NCI-H82 treated with DMSO at 0.1 percent for 48 hours (cell line): ENCODE measurements around the gene DIAPH3.
"Not testable (repeated sequence)": the region's sequence is repeated elsewhere in the genome, so short reads cannot be mapped to it uniquely, and the experiment has no call there.

ENCODE experiments used
- DNase-seq: peaks from one replicate; lab custom pipeline; 2025; ENCODE audit not compliant: unreplicated experiment; lab: John Stamatoyannopoulos, UW

The DIAPH3 gene

DNA sequence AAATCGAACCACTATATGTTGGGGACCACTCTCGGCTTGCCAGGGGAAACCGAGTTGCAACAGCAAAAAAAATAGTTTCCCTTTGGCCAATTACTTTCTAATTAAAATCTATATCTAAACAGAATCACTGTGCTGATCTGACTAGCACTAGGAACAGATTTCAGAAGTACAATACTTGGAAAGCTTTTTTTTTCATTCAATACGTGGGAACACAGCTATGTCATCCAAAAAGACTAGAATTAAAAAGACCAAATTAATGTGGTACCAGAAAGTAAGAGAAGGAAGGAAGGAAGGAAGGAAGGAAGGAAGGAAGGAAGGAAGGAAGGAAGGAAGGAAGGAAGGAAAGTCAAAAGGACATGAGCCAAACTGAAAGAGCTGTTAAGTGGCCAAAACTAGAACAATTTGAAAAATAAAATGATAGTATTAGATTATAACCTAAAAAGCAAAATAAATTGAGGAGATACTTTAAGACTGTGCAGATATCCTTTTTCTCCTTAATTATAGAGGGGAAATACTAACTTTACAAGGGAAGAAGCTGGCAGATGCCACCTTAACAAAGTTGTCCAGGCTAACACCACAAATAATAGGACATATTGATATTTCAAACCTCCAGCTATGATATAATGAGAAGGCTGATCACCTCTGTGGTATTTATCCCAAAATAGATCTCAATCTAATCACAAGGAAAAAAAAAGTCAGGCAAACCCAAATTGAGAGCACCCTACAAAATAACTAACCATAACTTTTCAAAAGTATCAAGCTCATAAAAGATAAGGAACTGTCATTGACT, 63.9 kb downstream of the DIAPH3 start:
- DNase-seq: no peak

DNA sequence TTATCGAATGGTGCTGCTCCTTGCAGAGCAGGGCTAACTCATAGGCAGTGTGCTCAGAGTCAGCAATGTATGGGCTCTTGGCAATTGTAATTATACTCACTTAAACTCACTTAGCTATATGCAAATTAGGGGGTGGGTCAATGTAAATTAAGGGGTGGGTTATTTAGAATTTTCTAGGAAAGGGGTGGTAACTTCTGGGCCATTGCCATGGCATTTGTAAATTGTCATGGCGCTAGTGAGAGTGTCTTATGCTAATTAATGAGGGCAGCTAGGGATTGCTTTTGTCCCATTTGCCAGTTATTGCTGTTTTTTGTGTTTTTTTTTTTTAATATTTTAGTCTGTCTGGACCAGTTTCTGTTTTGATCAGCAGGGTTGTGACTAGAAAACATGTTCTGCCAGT, 68.4 kb downstream of the DIAPH3 start:
- no peak for DNase-seq

- DNase-seq: no peak
These were observed 69.2 kb downstream of the DIAPH3 start for GRCh38 chr13:60094385-60095088.

GRCh38 chr13:60093425-60094019, 70.2 kb downstream of the DIAPH3 start:
- DNase-seq: no peak

GRCh38 chr13:60091573-60091972, 72.2 kb downstream of the DIAPH3 start:
- no peak for DNase-seq

DNA sequence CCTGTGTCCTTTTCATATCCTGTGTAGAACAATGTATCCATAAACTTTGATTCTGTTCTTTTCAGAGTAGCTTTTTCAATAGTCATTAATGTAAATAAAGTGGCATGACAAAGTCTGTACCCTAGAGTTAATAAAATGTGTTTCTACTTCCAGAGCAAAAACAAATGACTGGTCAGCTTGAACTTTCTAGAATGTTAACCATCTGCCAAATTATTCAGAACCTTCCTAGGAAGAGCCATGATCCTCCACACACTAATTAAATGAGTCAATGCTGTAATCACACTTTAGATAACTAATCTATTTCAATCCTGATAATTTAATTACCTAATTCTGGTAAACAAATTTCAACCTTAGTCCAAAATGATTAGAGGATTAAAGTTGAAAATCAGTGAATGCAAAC, 73.2 kb downstream of the DIAPH3 start:
- DNase-seq: peak; percentile 31

DNA sequence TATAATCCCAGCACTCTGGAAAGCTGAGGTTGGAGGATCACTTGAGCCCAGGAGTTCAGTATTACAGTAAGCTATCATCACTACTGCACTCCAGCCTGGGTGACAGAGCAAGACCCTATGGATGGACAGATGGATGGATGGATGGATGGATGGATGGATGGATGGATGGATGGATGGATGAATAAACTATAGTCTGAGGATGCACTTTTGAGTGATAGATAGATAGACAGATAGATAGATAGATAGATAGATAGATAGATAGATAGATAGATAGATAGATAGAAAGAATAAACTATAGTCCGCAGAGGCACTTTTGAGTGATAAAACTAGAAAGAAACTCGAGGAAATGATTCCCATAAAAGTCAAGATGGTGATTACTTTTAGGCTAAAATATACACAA, 79.9 kb downstream of the DIAPH3 start:
- DNase-seq: not testable (repeated sequence)

DNA sequence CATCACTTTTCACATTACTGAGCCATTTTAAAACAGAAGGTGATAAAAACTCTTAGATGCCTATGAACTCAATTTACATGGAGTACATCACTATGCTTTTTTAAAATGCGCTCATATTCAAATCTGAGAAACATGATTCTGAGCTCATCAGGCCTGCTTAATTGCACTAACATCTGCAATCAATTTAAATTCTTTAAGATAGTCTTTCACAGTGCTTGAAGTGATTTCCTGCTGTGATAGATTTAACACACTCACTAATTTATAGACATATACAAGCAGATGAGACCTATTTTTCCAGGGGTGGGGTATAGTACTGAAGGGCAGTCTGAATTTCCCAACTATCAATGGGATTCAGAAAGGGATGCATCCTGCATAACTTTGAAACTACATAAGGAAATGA, 82.9 kb downstream of the DIAPH3 start:
- no peak for DNase-seq

- no peak for DNase-seq
These were observed 85.5 kb downstream of the DIAPH3 start for GRCh38 chr13:60078226-60078625.

DNA sequence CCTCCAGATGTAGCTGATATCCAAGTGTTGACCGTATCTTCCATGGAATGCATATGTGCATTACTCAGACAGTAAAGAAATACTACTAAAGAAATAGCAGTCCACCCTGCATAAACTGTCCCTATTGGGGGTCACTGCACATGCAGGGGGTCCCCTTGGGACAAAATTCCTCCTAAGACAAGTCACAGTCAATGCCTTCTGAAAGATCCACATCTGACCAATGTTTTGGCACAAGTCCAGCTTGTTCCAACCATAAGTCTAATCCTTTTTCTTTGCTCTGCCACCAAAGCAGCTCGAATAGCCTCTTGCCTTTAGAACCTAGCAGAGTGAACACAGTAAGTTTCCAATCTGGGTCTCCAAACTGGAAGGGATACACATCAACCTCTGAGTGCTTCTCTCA, 87.9 kb downstream of the DIAPH3 start:
- no peak for DNase-seq

DNA sequence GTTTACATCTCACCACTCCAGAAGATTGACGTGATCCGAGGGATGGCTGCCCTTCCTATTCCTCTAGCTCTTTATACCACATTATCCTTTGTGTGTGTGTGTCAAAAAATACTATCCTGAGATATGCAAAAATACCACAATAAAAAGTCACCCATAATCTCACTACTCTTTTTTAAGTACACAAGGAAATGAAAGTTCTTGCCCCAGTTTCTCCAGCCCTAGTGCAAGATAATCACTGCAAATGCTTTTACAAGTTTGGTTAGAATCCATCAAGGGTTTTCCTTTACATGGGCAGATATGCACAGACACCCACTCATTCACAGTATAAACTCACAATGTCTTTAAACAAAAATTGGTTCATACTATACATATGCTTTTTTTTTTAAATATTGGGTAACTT, 89.3 kb downstream of the DIAPH3 start:
- DNase-seq: no peak

DNA sequence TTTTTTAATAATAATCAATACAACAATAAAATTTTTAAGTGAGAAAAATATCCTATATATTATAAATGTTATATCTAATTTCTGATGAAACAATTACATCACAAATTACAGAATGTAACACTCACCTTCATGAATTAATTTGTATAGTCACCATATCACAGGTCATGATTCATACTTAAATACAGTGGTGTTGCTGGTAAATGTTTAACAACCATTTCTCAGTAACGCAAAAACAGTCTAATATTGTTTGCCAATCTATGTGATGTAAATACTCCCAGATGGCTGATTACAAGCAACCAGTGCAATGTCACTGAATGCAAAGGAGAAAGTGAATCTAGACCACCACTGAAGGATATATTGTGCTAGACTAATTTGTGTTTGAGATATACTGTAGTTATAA, 97.5 kb downstream of the DIAPH3 start:
- DNase-seq: no peak

GRCh38 chr13:60062502-60062901, 101.2 kb downstream of the DIAPH3 start:
- DNase-seq: no peak

DNA sequence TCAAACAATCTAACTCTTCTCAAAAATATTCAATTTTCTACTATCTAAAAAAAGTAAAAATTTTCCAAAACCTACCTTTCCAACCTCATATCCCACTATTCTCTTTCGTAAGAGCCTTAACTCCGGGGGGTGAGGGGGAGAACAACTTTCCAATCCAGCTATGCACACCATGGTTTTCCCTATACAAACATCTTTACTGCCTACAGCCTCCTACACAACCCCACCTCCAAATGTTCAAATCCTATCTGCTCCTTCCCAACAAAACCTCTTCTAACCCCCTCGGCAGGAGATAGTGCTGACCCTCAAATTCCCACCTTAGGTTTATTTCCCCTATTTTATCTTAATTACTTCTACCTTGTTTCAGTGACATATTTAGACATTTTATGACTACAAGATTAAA, 102.0 kb downstream of the DIAPH3 start:
- no peak for DNase-seq

DNA sequence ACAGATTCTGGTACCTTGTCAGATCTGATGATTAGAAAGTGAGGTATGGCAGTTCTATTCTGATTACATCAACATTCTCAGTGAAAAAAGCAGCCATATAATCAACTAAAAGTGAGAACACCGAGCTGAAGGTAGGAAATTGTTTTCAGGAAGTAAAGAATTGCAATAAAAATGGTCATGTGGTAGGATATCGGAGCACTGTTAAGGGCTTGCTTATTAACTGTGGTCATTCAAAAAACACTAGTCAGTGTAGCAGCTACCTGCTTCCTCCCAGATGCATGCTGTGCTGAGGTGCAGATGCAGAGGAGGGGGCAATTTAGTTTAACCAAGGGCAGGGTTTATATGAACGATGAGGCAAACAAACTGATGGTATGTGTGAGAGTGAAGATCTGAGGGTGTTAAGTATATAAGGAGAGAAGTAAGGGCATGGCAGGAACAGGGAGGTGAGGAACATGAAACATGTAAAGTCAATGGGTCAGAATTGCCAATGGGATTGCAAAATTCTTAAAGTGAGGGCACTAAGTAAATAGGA, 111.9 kb downstream of the DIAPH3 start:
- no peak for DNase-seq

DNA sequence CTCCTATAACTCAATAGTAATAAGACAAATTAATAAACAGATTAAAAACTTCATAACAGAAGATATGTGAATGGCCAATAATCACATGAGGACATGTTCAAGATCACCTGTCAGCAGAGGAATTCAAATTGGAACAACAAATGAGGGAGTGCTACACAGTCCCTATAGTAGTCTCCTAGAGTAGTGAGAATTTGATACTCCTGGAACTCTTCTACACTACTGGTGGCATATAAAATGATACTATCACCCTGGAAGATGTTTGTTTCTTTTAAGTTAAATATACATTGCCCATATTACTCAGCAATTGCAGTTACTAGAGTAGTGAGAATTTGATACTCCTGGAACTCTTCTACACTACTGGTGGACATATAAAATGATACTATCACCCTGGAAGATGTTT, 115.4 kb downstream of the DIAPH3 start:
- not testable (repeated sequence) for DNase-seq

DNA sequence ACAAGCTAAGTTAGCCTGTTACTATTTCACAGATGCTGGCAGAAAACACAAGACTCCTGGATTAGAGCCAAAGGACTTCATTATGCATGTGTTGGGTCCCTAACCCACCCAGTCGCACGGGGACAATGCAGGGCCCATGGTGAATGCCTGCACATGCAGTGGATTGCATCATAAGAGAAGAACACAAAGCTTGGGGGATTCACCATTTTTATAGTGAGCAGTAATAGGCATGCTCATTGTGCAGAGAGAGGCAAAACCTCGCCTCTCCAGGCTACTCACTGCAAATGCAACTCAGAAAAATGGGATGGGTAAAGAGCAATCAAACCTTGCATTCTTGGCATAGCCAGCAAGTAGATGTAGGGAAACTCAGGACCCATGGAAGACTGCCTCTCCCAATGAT, 115.8 kb downstream of the DIAPH3 start:
- DNase-seq: no peak

DNA sequence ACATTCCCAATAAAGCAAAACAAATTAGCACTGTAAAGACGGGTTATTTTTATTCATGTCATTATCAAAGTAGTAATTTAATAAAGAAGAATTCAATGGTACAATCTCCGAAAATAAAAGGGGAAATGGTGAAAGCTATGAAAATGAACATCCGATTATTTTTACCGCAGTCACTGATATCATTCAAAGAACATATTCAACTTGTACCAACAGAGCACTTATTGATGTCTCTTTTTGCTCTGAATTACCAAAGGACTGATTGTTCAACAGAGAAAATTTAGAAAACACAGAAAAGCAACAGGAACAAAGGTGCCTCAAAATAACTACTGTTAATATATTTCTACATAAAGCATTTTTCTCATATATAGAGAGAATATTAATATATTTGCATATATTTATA, 119.4 kb downstream of the DIAPH3 start:
- no peak for DNase-seq

- no peak for DNase-seq
These were observed 120.5 kb downstream of the DIAPH3 start for GRCh38 chr13:60043262-60043661.

DNA sequence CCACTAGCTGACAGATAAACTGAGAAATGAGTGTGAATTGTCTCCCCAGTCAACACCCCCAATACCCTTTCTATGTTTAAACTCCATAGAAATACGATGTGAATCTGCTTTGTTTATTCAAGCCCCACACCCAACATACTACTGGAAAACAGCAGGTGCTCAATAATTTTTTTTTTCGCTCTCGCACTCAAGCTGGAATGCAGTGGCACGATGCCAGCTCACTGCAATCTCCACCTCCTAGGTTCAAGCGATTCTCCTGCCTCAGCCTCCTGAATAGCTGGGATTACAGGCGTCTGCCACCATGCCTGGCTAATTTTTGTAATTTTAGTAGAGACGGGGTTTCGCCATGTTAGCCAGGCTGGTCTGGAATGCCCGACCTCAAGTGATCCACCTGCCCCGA, 123.1 kb downstream of the DIAPH3 start:
- DNase-seq: not testable (repeated sequence)

DNA sequence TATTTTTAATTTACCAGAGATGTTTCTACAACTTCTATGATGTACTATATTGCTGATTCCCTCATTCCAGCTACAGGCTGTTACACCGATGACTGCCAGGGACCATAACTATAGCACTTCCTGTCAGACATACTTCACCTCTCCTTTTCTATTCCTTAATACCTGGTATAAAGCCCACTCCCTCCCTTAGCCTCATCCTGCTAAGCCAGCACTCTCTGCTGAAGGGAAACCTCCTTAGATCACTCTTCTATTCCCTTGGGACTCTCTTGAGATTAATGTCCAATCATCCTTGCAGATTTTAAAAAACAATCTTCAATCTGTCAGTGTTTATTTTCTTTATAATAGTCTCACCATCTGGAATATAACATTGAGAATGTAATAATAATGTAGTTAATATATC, 127.9 kb downstream of the DIAPH3 start:
- peak; percentile 21 for DNase-seq

- DNase-seq: no peak
These were observed 130.9 kb downstream of the DIAPH3 start for GRCh38 chr13:60032851-60033250.
